ENCODE measurements around the gene SHC3.

Gene SHC3

GRCh38 chr9:89008055-89008743, 170.4 kb downstream of the SHC3 start:
- DNase-seq (ENCODE audit: low spot score) (no peak), ATAC-seq (ENCODE audit: low read depth) (no peak)
- Histone ChIP-seq H3K27ac (ENCODE audit: poor library complexity, severe bottlenecking) (no peak overlapping the region), H3K4me1 (ENCODE audit: insufficient read depth, poor library complexity, severe bottlenecking) (no peaks in the 10 kb centered on the region), H3K27me3 (ENCODE audit: insufficient read depth, poor library complexity, severe bottlenecking) (no peaks in the 10 kb centered on the region), H3K4me3 (ENCODE audit: severe bottlenecking) (no peak overlapping the region), H3K9me3 (ENCODE audit: severe bottlenecking) (no peaks in the 10 kb centered on the region), H3K36me3 (ENCODE audit: low read depth) (no peaks in the 10 kb centered on the region)
- no peak for TF ChIP-seq CTCF (IDR thresholded peaks at IDR 0.05; ENCODE audit: poor library complexity, severe bottlenecking)

GRCh38 chr9:89006996-89007967, 171.3 kb downstream of the SHC3 start:
- H3K9me3 ChIP-seq (ENCODE audit: severe bottlenecking), result no peaks in the 10 kb centered on the region
- no peak for TF ChIP-seq CTCF (IDR thresholded peaks at IDR 0.05; ENCODE audit: poor library complexity, severe bottlenecking)
- H3K4me3 ChIP-seq (ENCODE audit: severe bottlenecking), result no peak overlapping the region
- DNase-seq (ENCODE audit: low spot score) (no peak), ATAC-seq (ENCODE audit: low read depth) (no peak)
- H3K36me3 ChIP-seq (ENCODE audit: low read depth), result no peaks in the 10 kb centered on the region
- H3K27ac ChIP-seq (ENCODE audit: poor library complexity, severe bottlenecking), result no peak overlapping the region
- no peaks in the 10 kb centered on the region for H3K4me1 ChIP-seq (ENCODE audit: insufficient read depth, poor library complexity, severe bottlenecking)
- H3K27me3 ChIP-seq (ENCODE audit: insufficient read depth, poor library complexity, severe bottlenecking), result no peaks in the 10 kb centered on the region

GRCh38 chr9:89006267-89006666, 172.4 kb downstream of the SHC3 start:
- H3K4me3 ChIP-seq (ENCODE audit: severe bottlenecking), result no peak overlapping the region
- H3K4me1 ChIP-seq (ENCODE audit: insufficient read depth, poor library complexity, severe bottlenecking), result no peaks in the 10 kb centered on the region
- ATAC-seq (ENCODE audit: low read depth) (no peak), DNase-seq (ENCODE audit: low spot score) (no peak)
- TF ChIP-seq CTCF (IDR thresholded peaks at IDR 0.05; ENCODE audit: poor library complexity, severe bottlenecking), result no peak
- no peaks in the 10 kb centered on the region for H3K36me3 ChIP-seq (ENCODE audit: low read depth)
- H3K27ac ChIP-seq (ENCODE audit: poor library complexity, severe bottlenecking), result no peak overlapping the region
- no peaks in the 10 kb centered on the region for H3K9me3 ChIP-seq (ENCODE audit: severe bottlenecking)
- H3K27me3 ChIP-seq (ENCODE audit: insufficient read depth, poor library complexity, severe bottlenecking), result no peaks in the 10 kb centered on the region

GRCh38 chr9:89005323-89005722, 173.3 kb downstream of the SHC3 start:
- Histone ChIP-seq H3K27me3 (ENCODE audit: insufficient read depth, poor library complexity, severe bottlenecking) (no peaks in the 10 kb centered on the region), H3K4me3 (ENCODE audit: severe bottlenecking) (no peak overlapping the region), H3K36me3 (ENCODE audit: low read depth) (no peaks in the 10 kb centered on the region), H3K4me1 (ENCODE audit: insufficient read depth, poor library complexity, severe bottlenecking) (no peaks in the 10 kb centered on the region), H3K27ac (ENCODE audit: poor library complexity, severe bottlenecking) (no peak overlapping the region), H3K9me3 (ENCODE audit: severe bottlenecking) (no peaks in the 10 kb centered on the region)
- no peak for ATAC-seq (ENCODE audit: low read depth)
- DNase-seq (ENCODE audit: low spot score), result no peak
- no peak for TF ChIP-seq CTCF (IDR thresholded peaks at IDR 0.05; ENCODE audit: poor library complexity, severe bottlenecking)

All from RWPE2 (cell line).